Measurements from ENCODE around the gene NPC2. TPM values are rescaled to one million over a fixed set of nuclear protein-coding genes. Genes with fewer than 3 reads are reported as not detected.

NPC2 gene
- total RNA-seq, 2 donors from 2014 or later, result 194 to 242 TPM

- Histone ChIP-seq H3K9me3 (no peaks in the 10 kb centered on the region), H3K27ac (no peak overlapping the region), H3K27me3 (no peaks in the 10 kb centered on the region)
Observed at GRCh38 chr14:74429991-74430390, 63.1 kb downstream of the NPC2 start.

More at GRCh38 chr14:74429991-74430390, 63.1 kb downstream of the NPC2 start:
- no peak overlapping the region for H3K4me3 ChIP-seq
- no peaks in the 10 kb centered on the region for H3K36me3 ChIP-seq
- DNase-seq (ENCODE audit: low spot score), result no peak
- TF ChIP-seq CTCF (IDR thresholded peaks at IDR 0.05), result no peak
- H3K4me1 ChIP-seq, result peaks cover 0 to 6% of the 10 kb centered on the region in 2 donors

Other genes with a start within 250 kb of the NPC2 start
- gene ABCD4, start 190.4 kb downstream of the NPC2 start, total RNA-seq, result 10 to 100 TPM; 17.0 to 18.1 TPM
- gene VRTN, start 144.8 kb downstream of the NPC2 start, total RNA-seq, result not detected
- gene SYNDIG1L, start 67.1 kb downstream of the NPC2 start, total RNA-seq, result under 1 TPM; 0.12 to 0.22 TPM
- gene ISCA2, start 460 bp upstream of the NPC2 start, total RNA-seq, result 10 to 100 TPM; 20.4 to 22.3 TPM
- gene LTBP2, start 118.9 kb upstream of the NPC2 start, total RNA-seq, result 100 to 1,000 TPM in 1 of 2 donors, 10 to 100 TPM in 1; 32.1 to 102 TPM
- 10 to 100 TPM; 15.6 to 16.3 TPM for gene AREL1, start 219.8 kb upstream of the NPC2 start, total RNA-seq
- 10 to 100 TPM; 12.6 to 20.0 TPM for gene FCF1, start 219.8 kb upstream of the NPC2 start, total RNA-seq